Measurements from ENCODE around the gene SBK1. TPM values are rescaled to one million over a fixed set of nuclear protein-coding genes. Genes with fewer than 3 reads are reported as not detected.

Gene SBK1
- total RNA-seq, 2 experiments from 2014 or later, result 2.6 to 2.7 TPM

Other genes with a start within 250 kb of the SBK1 start
- not detected for gene GSG1L, start 228.8 kb upstream of the SBK1 start, total RNA-seq
- 100 to 1,000 TPM; 224 to 228 TPM for gene XPO6, start 80.6 kb upstream of the SBK1 start, total RNA-seq
- gene NPIPB6, start 71.0 kb downstream of the SBK1 start, total RNA-seq, result 1 to 10 TPM; 1.1 to 2.1 TPM
- gene EIF3CL, start 111.3 kb downstream of the SBK1 start, total RNA-seq, result 10 to 100 TPM; 36.6 to 55.3 TPM
- gene NPIPB7, start 179.8 kb downstream of the SBK1 start, total RNA-seq, result under 1 TPM in 1 of 2 experiments, not detected in 1; 0.25 TPM
- 10 to 100 TPM; 35.9 to 39.7 TPM for gene CLN3, start 199.5 kb downstream of the SBK1 start, total RNA-seq
- 1 to 10 TPM; 8.2 to 8.4 TPM for gene APOBR, start 202.1 kb downstream of the SBK1 start, total RNA-seq
- not detected for gene IL27, start 214.3 kb downstream of the SBK1 start, total RNA-seq
- gene NUPR1, start 246.4 kb downstream of the SBK1 start, total RNA-seq, result not detected